22Rv1 (cell line): ENCODE results near the gene SDK2.

Experiments
- H3K27ac ChIP-seq: fragments of 450-650 bp; 2 replicates; pipeline ENCODE4 v1.5.1; 2017
- ZFX ChIP-seq: fragments of 450-650 bp; IDR thresholded peaks from 2 replicates; pipeline ENCODE4 v1.6.1; 2017; ENCODE audit warnings: antibody characterized with exemption, borderline replicate concordance
- TF ChIP-seq, protein P1 (sequence below): fragments of 450-650 bp; IDR thresholded peaks from 2 replicates; pipeline ENCODE4 v1.5.1; 2017; ENCODE audit warnings: mild to moderate bottlenecking

Gene SDK2

DNA sequence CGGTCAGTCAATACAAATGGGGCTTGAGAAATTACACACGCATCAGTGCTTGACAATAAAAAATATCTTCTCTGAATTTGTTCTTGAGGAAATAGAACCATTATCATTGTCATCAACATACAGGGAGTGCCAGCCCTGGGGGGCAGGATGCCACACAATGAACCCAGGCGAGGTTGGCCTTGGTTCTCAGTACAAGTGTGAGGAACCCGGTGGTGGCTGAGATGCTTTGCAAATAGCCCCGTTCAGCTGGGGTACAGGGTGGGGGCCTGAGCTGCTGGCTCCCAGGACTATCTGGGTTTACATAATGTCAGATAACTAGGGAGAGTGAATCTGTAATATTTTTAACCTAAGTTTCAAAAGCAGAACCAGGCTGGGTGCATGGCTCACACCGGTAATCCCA, 219.7 kb downstream of the SDK2 start:
- no peak for TF ChIP-seq ZFX
- TF ChIP-seq, protein P1, sequence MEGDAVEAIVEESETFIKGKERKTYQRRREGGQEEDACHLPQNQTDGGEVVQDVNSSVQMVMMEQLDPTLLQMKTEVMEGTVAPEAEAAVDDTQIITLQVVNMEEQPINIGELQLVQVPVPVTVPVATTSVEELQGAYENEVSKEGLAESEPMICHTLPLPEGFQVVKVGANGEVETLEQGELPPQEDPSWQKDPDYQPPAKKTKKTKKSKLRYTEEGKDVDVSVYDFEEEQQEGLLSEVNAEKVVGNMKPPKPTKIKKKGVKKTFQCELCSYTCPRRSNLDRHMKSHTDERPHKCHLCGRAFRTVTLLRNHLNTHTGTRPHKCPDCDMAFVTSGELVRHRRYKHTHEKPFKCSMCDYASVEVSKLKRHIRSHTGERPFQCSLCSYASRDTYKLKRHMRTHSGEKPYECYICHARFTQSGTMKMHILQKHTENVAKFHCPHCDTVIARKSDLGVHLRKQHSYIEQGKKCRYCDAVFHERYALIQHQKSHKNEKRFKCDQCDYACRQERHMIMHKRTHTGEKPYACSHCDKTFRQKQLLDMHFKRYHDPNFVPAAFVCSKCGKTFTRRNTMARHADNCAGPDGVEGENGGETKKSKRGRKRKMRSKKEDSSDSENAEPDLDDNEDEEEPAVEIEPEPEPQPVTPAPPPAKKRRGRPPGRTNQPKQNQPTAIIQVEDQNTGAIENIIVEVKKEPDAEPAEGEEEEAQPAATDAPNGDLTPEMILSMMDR, result no peak
- no peak overlapping the region for H3K27ac ChIP-seq

DNA sequence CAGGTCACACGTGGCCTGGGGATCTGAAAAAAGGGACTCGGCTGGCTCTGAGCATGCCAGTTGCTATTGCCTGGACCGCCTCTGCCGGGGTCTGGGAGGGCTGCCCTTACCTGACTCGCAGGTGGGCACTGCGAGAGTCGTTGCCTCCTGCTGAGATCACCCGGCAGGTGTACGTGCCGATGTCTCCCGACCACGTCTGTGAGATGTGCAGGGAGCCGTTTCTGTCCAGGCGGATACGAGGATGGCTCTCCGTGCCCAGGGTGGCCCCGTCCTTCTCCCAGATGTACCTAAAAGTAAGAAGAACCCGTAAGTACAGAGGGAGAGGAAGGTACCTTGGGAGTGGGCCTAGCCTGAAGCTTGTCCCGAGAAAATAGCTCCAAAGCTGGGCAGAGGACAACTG, 220.4 kb downstream of the SDK2 start:
- TF ChIP-seq, protein P1, result no peak
- no peak for TF ChIP-seq ZFX
- H3K27ac ChIP-seq, result no peak overlapping the region

DNA sequence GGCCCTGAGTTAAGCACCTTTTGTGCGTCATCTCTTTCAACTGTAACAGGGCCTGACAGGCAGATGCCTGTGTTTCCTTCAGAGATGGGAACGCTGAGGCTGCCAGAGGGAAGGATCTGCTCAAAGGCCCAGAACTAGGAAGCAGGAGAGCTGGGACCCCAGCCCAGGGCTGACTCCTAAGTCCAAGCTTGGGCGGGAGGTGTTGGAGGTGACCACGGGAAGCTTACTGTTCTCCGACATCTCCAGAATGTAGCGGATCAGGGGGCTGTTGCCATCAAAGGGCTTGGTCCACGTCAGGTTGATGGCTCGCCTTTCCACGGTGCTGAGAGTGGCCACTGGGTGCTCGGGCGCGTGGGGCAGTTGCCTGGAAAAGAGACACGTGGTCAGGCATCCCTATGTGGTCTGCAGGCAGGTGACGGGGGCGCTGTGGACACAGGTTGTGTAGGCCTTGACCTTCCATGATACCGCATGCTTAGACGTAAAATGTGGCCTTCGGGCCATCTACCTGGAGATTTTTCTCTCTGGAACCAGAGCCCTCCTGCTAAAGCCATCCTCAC, 221.0 kb downstream of the SDK2 start:
- TF ChIP-seq, protein P1, result no peak
- no peak for TF ChIP-seq ZFX
- H3K27ac ChIP-seq, result no peak overlapping the region

DNA sequence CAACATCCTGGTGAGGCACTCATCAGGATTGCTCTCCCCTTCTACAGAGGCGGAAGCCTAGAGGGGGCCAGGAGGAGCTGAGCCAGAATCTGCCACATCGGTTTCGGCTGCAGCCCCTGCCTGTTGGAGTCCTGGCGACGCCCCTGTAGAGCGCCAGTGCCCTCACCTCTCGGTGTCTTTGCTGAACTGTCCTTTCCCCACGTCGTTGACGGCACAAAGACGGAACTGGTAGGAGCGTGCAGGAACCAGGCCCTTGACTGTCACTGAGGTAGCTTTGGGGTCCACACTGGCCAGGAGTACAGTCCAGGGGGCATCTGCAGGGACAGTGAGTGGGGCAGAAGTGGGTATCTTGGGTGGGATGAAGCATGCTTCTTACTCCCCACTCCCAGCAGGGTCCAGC, 222.1 kb downstream of the SDK2 start:
- H3K27ac ChIP-seq, result no peak overlapping the region
- TF ChIP-seq, protein P1, result no peak
- no peak for TF ChIP-seq ZFX

DNA sequence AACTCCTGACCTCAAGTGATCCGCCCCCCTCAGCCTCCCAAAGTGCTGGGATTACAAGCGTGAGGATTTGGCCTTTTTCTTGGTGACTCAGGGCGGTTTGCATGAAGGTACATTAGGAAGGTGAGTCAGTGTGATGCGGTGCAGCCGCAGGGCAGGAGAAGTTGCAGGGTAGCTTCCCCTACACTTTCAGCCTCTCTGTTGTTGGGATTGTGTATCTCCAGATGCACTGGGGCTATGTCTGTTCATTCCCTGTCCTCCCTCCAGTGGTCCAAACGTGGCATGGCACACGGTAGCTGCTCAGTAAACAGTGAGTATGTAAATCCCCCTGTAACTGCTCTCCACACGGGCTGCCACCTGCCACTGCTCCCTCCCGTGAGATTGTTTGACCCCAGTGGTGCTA, 223.3 kb downstream of the SDK2 start:
- no peak overlapping the region for H3K27ac ChIP-seq
- TF ChIP-seq ZFX, result no peak
- TF ChIP-seq, protein P1, result 0 out of 2 replicates have a peak, but pooled peaks have one; percentile 13

DNA sequence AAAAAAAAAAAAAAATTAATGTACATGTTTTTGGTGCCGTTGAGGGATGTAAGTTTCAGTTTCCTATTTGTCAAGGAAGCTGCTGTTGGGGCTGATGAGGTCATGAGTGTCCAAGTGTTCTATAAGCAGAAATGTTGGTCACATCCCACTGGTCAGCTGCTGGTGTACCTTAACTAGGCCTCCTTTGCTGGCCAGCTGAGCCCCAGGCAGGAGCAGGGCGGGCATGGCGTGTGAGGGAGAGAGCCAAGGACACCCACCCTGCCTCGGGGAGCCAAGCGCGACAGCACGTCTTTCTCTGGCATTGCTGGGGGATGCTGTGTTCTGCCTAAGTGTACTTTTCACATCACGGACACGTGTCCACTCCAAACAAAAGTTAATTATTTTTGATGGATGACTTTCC, 224.4 kb downstream of the SDK2 start:
- TF ChIP-seq ZFX, result no peak
- TF ChIP-seq, protein P1, result no peak
- H3K27ac ChIP-seq, result no peak overlapping the region

DNA sequence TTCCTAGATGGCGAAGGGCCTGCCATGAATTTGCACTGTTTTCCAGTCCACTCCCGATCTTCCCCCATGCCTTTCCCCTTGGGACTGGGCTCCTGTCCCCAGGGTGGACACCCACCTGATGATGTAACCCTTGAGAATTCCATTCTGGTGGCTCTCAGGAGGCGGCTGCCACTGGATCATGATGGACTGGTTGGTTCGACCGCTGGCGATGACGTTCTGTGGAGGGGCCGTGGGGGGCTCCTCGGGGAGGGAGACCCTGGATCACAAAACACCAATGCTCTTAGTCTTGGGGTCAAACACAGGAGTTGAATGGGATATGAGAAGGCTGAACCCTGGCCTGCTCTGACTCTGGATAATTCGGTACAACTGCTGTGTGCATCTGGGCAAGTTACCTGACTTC, 225.2 kb downstream of the SDK2 start:
- TF ChIP-seq ZFX, result no peak
- TF ChIP-seq, protein P1, result no peak
- no peak overlapping the region for H3K27ac ChIP-seq
